ENCODE measurements around the gene TSSK2. TPM values are rescaled to one million over a fixed set of nuclear protein-coding genes. Genes with fewer than 3 reads are reported as not detected.
A peak's percentile ranks its signal among the peaks of the same experiment; 100 is the strongest.

Gene TSSK2
- total and polyA plus RNA-seq, 2 experiments from 2014 or later: not detected

DNA sequence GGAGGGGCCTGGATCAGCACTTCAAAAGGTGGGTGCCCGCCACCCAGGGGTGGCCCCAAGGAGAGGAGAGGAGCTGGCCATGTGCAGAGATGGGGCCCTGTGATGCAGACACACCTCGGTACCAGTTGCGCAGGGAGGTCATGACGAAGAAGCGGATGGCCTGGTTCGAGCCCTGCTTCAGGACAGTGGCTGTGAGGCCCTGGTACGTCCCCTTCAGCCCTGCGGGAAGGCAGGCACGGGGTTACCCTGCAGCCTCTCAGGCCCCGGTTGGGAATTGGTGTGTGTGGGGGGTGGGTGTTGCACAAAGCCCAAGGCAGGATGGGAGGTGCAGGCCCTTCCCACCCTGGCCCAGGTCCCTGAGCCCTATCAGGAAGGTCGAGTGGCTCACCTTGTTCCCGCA, 45.6 kb downstream of the TSSK2 start:
- H4K20me1 ChIP-seq (replicated peaks; ENCODE audit: insufficient read depth): peaks cover 7% of the 10 kb centered on the region
- DNase-seq (ENCODE audit: low spot score): no peak
- H3K4me1 Mint-ChIP-seq: peaks cover 40% of the 10 kb centered on the region
- peaks cover 34% of the 10 kb centered on the region for H3K27me3 Mint-ChIP-seq (ENCODE audit: insufficient read depth, low read depth, poor library complexity)
- H3K4me3 Mint-ChIP-seq: peak overlapping the region; percentile 76
- TF ChIP-seq POLR2AphosphoS5 (IDR thresholded peaks at IDR 0.05; ENCODE audit: low read depth) (peak; percentile 31; the same call in 1 of the 2 replicates), ZNF114 (CRISPR knock-in tag; IDR thresholded peaks at IDR 0.05) (no peak)
- peaks cover 31% of the 10 kb centered on the region for H3K79me2 ChIP-seq (replicated peaks; ENCODE audit: insufficient read depth)
- H3K9me3 Mint-ChIP-seq: no peaks in the 10 kb centered on the region; the same call in 2 of the 3 replicates
- H3K27ac ChIP-seq (ENCODE audit: low read depth): peak overlapping the region; percentile 72; the same call in 1 of the 2 replicates
- H3K36me3 Mint-ChIP-seq (ENCODE audit: low read depth): peaks cover 13% of the 10 kb centered on the region; the same call in 2 of the 3 replicates
- H3F3A ChIP-seq (replicated peaks; ENCODE audit: low read depth): peaks cover 33% of the 10 kb centered on the region
- no peak for ATAC-seq
- H3K9me2 ChIP-seq (ENCODE audit: insufficient read depth): no peaks in the 10 kb centered on the region
- peak overlapping the region; percentile 96 for H3K4me2 ChIP-seq
- no peaks in the 10 kb centered on the region for H3K36me3 ChIP-seq (ENCODE audit: insufficient read depth)
- no peak overlapping the region for H2AFZ ChIP-seq
- H3K27me3 ChIP-seq (ENCODE audit: insufficient read depth): no peaks in the 10 kb centered on the region
- H3K4me3 ChIP-seq: peak overlapping the region; percentile 62; the same call in 1 of the 2 replicates
- H3K4me1 ChIP-seq (ENCODE audit: insufficient read depth): peaks cover 40% of the 10 kb centered on the region
- H3K27ac Mint-ChIP-seq: peak overlapping the region; percentile 59

- peaks cover 7% of the 10 kb centered on the region for H4K20me1 ChIP-seq (replicated peaks; ENCODE audit: insufficient read depth)
- peaks cover 36% of the 10 kb centered on the region for H3K4me1 Mint-ChIP-seq
- peaks cover 31% of the 10 kb centered on the region for H3K27me3 Mint-ChIP-seq (ENCODE audit: insufficient read depth, low read depth, poor library complexity)
These were observed 46.3 kb downstream of the TSSK2 start for GRCh38 chr22:19177164-19178064.

DNA sequence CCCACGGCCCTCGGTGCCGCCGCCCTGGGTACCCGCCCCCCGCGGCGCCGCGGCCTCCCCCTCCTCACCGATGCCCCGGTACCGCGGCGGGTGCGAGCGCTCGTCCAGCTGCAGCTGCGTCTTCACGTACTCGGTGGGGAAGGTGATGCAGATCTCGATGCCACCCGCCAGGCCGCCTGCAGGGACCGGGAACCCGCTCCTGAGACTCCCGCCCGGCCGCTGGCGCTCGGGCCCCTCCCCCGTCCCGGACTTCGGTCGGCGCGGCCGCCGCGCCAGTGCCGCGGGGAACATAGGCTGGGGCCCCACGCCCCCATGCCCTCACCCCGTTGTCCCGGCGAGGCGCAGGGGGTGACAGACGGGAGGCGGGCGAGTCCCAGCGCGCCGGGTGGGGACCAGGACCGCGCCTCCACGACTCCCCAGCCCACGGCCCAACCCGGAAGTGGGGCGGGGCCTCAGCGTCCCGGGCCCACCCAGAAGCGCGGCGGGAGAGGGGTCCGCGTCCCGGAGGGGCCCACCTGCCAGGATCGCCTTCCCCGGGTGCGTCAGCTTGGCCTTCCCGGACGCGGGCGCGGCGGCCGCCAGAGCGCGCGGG, 47.1 kb downstream of the TSSK2 start:
- H3K4me2 ChIP-seq: peak overlapping the region; percentile 96
- peaks cover 27% of the 10 kb centered on the region for H3F3A ChIP-seq (replicated peaks; ENCODE audit: low read depth)
- H4K20me1 ChIP-seq (replicated peaks; ENCODE audit: insufficient read depth): peaks cover 3% of the 10 kb centered on the region; the same call in 1 of the 2 replicates
- H3K36me3 ChIP-seq (ENCODE audit: insufficient read depth): no peaks in the 10 kb centered on the region
- peaks cover 29% of the 10 kb centered on the region for H3K4me1 Mint-ChIP-seq
- TF ChIP-seq POLR2AphosphoS5 (IDR thresholded peaks at IDR 0.05; ENCODE audit: low read depth) (0 out of 2 replicates have a peak, but pooled peaks have one; percentile 34), ETS1 (IDR thresholded peaks at IDR 0.05) (no peak)
- no peak overlapping the region for H2AFZ ChIP-seq
- H3K4me3 ChIP-seq: peak overlapping the region; percentile 62
- H3K4me1 ChIP-seq (ENCODE audit: insufficient read depth): peaks cover 34% of the 10 kb centered on the region
- H3K27me3 ChIP-seq (ENCODE audit: insufficient read depth): no peaks in the 10 kb centered on the region
- ATAC-seq: peak; percentile 3; the same call in 2 of the 3 replicates
- H3K27ac ChIP-seq (ENCODE audit: low read depth): no peak overlapping the region
- peaks cover 28% of the 10 kb centered on the region for H3K27me3 Mint-ChIP-seq (ENCODE audit: insufficient read depth, low read depth, poor library complexity)
- peak; percentile 67 for DNase-seq (ENCODE audit: low spot score)
- peaks cover 5% of the 10 kb centered on the region; the same call in 1 of the 3 replicates for H3K36me3 Mint-ChIP-seq (ENCODE audit: low read depth)
- H3K4me3 Mint-ChIP-seq: peak overlapping the region; percentile 76; the same call in 2 of the 3 replicates
- no peak overlapping the region for H3K27ac Mint-ChIP-seq
- no peaks in the 10 kb centered on the region for H3K9me3 Mint-ChIP-seq
- no peaks in the 10 kb centered on the region for H3K9me2 ChIP-seq (ENCODE audit: insufficient read depth)
- H3K79me2 ChIP-seq (replicated peaks; ENCODE audit: insufficient read depth): peaks cover 17% of the 10 kb centered on the region

More at GRCh38 chr22:19177164-19178064, 46.3 kb downstream of the TSSK2 start:
- no peaks in the 10 kb centered on the region; the same call in 2 of the 3 replicates for H3K9me3 Mint-ChIP-seq
- H3K36me3 Mint-ChIP-seq (ENCODE audit: low read depth): peaks cover 9% of the 10 kb centered on the region; the same call in 2 of the 3 replicates
- H3K27ac Mint-ChIP-seq: peak overlapping the region; percentile 59
- Histone ChIP-seq H3K27ac (ENCODE audit: low read depth) (peak overlapping the region; percentile 69; the same call in 1 of the 2 replicates), H3K4me1 (ENCODE audit: insufficient read depth) (peaks cover 39% of the 10 kb centered on the region), H3F3A (replicated peaks; ENCODE audit: low read depth) (peaks cover 33% of the 10 kb centered on the region), H3K9me2 (ENCODE audit: insufficient read depth) (no peaks in the 10 kb centered on the region), H3K27me3 (ENCODE audit: insufficient read depth) (no peaks in the 10 kb centered on the region), H2AFZ (no peak overlapping the region), H3K4me3 (peak overlapping the region; percentile 62), H3K4me2 (peak overlapping the region; percentile 96), H3K79me2 (replicated peaks; ENCODE audit: insufficient read depth) (peaks cover 24% of the 10 kb centered on the region), H3K36me3 (ENCODE audit: insufficient read depth) (no peaks in the 10 kb centered on the region)
- TF ChIP-seq ZNF331 (CRISPR knock-in tag; IDR thresholded peaks at IDR 0.05; ENCODE audit: low read depth): no peak
- TF ChIP-seq POLR2AphosphoS5 (IDR thresholded peaks at IDR 0.05; ENCODE audit: low read depth): 0 out of 2 replicates have a peak, but pooled peaks have one; percentile 7
- DNase-seq (ENCODE audit: low spot score) (peak; percentile 48), ATAC-seq (peak; percentile 4)
- peak overlapping the region; percentile 76 for H3K4me3 Mint-ChIP-seq

Data from GM23338 (cell line).